Neural progenitor cell (in vitro differentiated cells): ENCODE results near the gene TDRD9.

Source experiments
- EZH2 ChIP-seq: fragments of 200-600 bp; sonication (generic); IDR thresholded peaks from 2 replicates; pipeline ENCODE4 v1.6.1; 2017; ENCODE audit warnings: antibody characterized with exemption, mild to moderate bottlenecking, moderate library complexity
- TF ChIP-seq, protein P1 (sequence below): fragments of 200-600 bp; sonication (generic); IDR thresholded peaks from 2 replicates; pipeline ENCODE4 v1.5.1; 2017; ENCODE audit warnings: antibody characterized with exemption, mild to moderate bottlenecking

DNA sequence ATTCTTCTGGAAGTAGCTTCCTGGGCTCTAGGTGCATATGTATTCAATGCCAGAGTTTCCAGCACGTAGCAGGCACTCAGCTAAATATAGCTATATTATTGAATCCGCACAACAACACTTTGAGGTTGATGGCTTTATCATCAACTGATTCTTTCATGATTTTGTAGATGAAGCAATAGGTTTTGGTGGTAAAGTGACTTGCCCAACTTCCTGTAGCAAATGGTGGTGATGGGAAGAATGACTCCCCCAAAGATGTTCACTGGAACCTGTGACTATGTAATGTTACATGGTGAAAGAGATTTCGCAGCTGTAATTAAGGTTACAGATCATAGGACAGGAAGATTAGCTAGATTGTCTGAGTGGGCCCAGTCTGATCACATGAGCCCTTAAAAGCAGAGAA lies 3.2 kb downstream of the TDRD9 start:
- no peak for TF ChIP-seq EZH2
- TF ChIP-seq, protein P1, sequence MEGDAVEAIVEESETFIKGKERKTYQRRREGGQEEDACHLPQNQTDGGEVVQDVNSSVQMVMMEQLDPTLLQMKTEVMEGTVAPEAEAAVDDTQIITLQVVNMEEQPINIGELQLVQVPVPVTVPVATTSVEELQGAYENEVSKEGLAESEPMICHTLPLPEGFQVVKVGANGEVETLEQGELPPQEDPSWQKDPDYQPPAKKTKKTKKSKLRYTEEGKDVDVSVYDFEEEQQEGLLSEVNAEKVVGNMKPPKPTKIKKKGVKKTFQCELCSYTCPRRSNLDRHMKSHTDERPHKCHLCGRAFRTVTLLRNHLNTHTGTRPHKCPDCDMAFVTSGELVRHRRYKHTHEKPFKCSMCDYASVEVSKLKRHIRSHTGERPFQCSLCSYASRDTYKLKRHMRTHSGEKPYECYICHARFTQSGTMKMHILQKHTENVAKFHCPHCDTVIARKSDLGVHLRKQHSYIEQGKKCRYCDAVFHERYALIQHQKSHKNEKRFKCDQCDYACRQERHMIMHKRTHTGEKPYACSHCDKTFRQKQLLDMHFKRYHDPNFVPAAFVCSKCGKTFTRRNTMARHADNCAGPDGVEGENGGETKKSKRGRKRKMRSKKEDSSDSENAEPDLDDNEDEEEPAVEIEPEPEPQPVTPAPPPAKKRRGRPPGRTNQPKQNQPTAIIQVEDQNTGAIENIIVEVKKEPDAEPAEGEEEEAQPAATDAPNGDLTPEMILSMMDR, result no peak
